GM23248 (cell line): Measurements from ENCODE around the gene SEC24B.

Experiments used
- EZH2 ChIP-seq: fragments of 200-600 bp; sonication (generic); IDR thresholded peaks from 2 replicates; pipeline ENCODE4 v1.6.1; 2018; ENCODE audit warnings: antibody characterized with exemption, mild to moderate bottlenecking; ENCODE audit not compliant: insufficient read depth, poor library complexity, severe bottlenecking
- EZH2phosphoT487 ChIP-seq: fragments of 200-600 bp; sonication (generic); IDR thresholded peaks from 2 replicates; pipeline ENCODE4 v1.6.1; 2018; ENCODE audit warnings: antibody characterized with exemption, moderate library complexity, mild to moderate bottlenecking, low read depth; ENCODE audit not compliant: insufficient read depth

- TF ChIP-seq EZH2: no peak
- no peak for TF ChIP-seq EZH2phosphoT487
Measured at GRCh38 chr4:109398928-109399327, 34.7 kb upstream of the SEC24B start.
